Measurements from ENCODE around the gene TRHDE.

DNA sequence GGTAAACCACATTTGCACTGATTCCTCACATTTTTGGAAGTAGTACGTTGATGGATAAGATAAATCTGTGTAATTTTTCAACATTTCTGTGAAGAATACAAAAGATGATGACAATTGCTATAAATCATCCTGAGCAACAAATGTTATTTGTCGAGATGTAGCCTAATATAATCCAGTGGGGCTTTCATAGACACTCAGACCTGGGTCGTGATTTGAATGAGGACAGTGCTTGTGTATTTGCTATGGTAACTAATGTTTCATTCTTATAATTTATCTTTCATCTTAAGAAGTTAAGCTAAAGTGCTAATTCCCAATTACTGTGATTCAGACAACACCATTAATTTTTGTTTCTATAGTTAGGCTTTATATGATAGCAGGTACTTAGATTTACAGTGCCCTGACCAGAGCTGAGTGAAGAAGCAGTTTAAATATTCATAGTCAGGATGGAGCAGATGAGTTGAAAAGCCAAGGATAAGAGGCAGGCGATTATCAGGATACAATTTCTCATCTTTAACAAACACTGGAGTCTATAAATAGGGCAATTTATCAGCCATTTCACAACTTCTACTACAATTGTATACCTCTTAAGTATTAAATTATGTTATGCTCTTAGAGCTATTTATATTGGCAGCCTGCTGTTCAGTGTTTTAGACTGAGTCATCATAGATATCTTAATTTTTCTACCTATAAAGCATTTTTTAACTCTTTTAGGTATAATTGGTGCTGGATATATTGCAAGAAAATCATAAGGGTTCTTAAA is 359.9 kb downstream of the TRHDE start:
- TF ChIP-seq POLR2A (IDR thresholded peaks at IDR 0.05; ENCODE audit: low read depth, low read length) (no peak), POLR2AphosphoS5 (IDR thresholded peaks at IDR 0.05; ENCODE audit: low read depth, low read length) (no peak), TAF1 (IDR thresholded peaks at IDR 0.05; ENCODE audit: borderline replicate concordance, low read depth, low read length) (no peak)

Measured in GM12892 (cell line).